Activated gamma-delta T cell (primary cell): ENCODE measurements around the gene SKI.

ENCODE experiments used
- DNase-seq: peaks from one replicate; lab custom pipeline; 2025; lab: John Stamatoyannopoulos, UW

SKI gene

GRCh38 chr1:2209400-2210083, 18.6 kb upstream of the SKI start:
- no peak for DNase-seq

GRCh38 chr1:2210084-2210653, 17.9 kb upstream of the SKI start:
- DNase-seq = no peak

GRCh38 chr1:2210786-2211185, 17.3 kb upstream of the SKI start:
- DNase-seq = no peak

- DNase-seq = no peak
Measured at GRCh38 chr1:2212274-2212531, 15.9 kb upstream of the SKI start.

- no peak for DNase-seq
Measured at GRCh38 chr1:2212532-2213491, 15.3 kb upstream of the SKI start.

GRCh38 chr1:2213576-2214505, 14.3 kb upstream of the SKI start:
- no peak for DNase-seq

GRCh38 chr1:2214541-2215241, 13.4 kb upstream of the SKI start:
- no peak for DNase-seq

- no peak for DNase-seq
Measured at GRCh38 chr1:2215329-2215728, 12.8 kb upstream of the SKI start.

- no peak for DNase-seq
Measured at GRCh38 chr1:2215909-2216766, 12.0 kb upstream of the SKI start.

- DNase-seq = no peak
Measured at GRCh38 chr1:2216767-2217058, 11.4 kb upstream of the SKI start.

- DNase-seq = no peak
Measured at GRCh38 chr1:2221271-2221670, 6.8 kb upstream of the SKI start.

GRCh38 chr1:2224170-2224584, 3.9 kb upstream of the SKI start:
- no peak for DNase-seq

GRCh38 chr1:2224631-2225428, 3.3 kb upstream of the SKI start:
- DNase-seq = no peak

GRCh38 chr1:2226525-2227345, 1.4 kb upstream of the SKI start:
- DNase-seq = no peak

- DNase-seq = peak; percentile 91
Measured at GRCh38 chr1:2227346-2228156, 568 bp upstream of the SKI start.

GRCh38 chr1:2228694-2229036, 546 bp downstream of the SKI start:
- DNase-seq = peak; percentile 48

GRCh38 chr1:2229037-2229864, 1.1 kb downstream of the SKI start:
- no peak for DNase-seq
